IMR-90 (cell line): ENCODE data around the gene LMOD1.

ENCODE experiments used
- BHLHE40 ChIP-seq: fragments of 150-350 bp; IDR thresholded peaks from 2 replicates; pipeline ENCODE4 v1.6.1; 2016; ENCODE audit warnings: mild to moderate bottlenecking, low read depth, low read length
- CEBPB ChIP-seq: IDR thresholded peaks from 2 replicates; pipeline ENCODE4 v1.6.1; 2012; ENCODE audit warnings: low read depth, low read length, improper control_type of control experiment
- MAFK ChIP-seq: IDR thresholded peaks from 2 replicates; pipeline ENCODE4 v1.6.1; 2012; ENCODE audit warnings: low read depth, low read length, improper control_type of control experiment
- MAZ ChIP-seq: IDR thresholded peaks from 2 replicates; pipeline ENCODE4 v1.6.1; 2012; ENCODE audit warnings: low read depth, mild to moderate bottlenecking, low read length, improper control_type of control experiment, moderate library complexity, borderline replicate concordance
- MXI1 ChIP-seq: IDR thresholded peaks from 2 replicates; pipeline ENCODE4 v1.6.1; 2012; ENCODE audit warnings: low read depth, mild to moderate bottlenecking, low read length, moderate library complexity, borderline replicate concordance
- NFE2L2 ChIP-seq: fragments of 150-350 bp; IDR thresholded peaks from 2 replicates; pipeline ENCODE4 v1.6.1; 2016; ENCODE audit warnings: low read depth, mild to moderate bottlenecking, low read length
- POLR2A ChIP-seq: IDR thresholded peaks from 2 replicates; pipeline ENCODE4 v1.6.1; 2012; ENCODE audit warnings: mild to moderate bottlenecking, low read depth, low read length
- RAD21 ChIP-seq: IDR thresholded peaks from 2 replicates; pipeline ENCODE4 v1.6.1; 2012; ENCODE audit warnings: low read length, improper control_type of control experiment
- RFX5 ChIP-seq: IDR thresholded peaks from 2 replicates; pipeline ENCODE4 v1.8.0; 2012; ENCODE audit warnings: low read depth, mild to moderate bottlenecking, low read length, moderate library complexity
- SMC3 ChIP-seq: fragments of 150-350 bp; IDR thresholded peaks from 2 replicates; pipeline ENCODE4 v1.6.1; 2016; ENCODE audit warnings: low read depth, mild to moderate bottlenecking, antibody characterized with exemption, low read length, moderate library complexity
- TF ChIP-seq, protein P1 (sequence below): conservative IDR thresholded peaks from 2 replicates; pipeline ENCODE4 v1.5.1; 2012; ENCODE audit warnings: mild to moderate bottlenecking, low read depth, low read length, improper control_type of control experiment
- TF ChIP-seq, protein P2 (sequence below): fragments of 150-350 bp; IDR thresholded peaks from 2 replicates; pipeline ENCODE4 v1.6.1; 2017; ENCODE audit warnings: mild to moderate bottlenecking, antibody characterized with exemption, low read length, low read depth
- TF ChIP-seq, protein P3 (sequence below): fragments of 150-350 bp; IDR thresholded peaks from 2 replicates; pipeline ENCODE4 v1.6.1; 2016; ENCODE audit warnings: low read depth, mild to moderate bottlenecking, low read length, moderate library complexity, borderline replicate concordance

DNA sequence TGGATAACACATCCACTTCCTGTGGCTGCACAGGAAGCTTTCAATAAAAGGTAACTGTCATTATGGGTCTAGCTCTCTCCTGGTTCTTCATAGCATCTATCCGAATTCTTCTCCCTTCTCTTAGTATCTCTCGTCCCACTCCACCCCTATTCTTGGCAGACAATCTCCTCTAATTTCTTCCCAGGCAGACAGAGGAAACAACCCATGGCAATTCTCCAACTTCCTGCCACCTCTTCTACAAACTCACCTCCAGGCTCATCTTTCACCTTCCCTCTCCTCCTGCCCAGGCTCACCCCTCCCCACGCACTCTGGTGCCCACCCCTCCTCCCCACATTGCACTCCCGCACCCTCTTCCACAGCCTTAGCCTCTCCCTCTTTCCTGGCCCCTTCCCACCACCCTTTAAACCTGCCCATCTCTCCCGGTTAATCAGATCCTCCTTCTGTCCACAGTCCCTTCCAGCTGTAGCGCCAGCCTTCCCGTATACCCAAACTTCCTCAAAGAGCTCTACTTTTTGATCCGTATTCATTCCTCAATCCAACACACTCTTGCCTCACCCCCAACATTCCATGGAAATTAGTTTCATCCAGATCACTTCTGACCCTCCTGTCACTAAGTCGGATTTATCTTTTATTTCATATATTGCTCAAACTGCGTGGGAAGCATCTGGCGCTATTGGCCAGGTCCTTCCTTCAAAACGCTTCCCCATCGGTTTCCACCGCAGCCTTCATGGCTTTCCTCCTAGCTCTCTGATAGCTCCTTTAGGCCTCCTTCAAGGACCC is 31.7 kb downstream of the LMOD1 start:
- TF ChIP-seq, protein P1, sequence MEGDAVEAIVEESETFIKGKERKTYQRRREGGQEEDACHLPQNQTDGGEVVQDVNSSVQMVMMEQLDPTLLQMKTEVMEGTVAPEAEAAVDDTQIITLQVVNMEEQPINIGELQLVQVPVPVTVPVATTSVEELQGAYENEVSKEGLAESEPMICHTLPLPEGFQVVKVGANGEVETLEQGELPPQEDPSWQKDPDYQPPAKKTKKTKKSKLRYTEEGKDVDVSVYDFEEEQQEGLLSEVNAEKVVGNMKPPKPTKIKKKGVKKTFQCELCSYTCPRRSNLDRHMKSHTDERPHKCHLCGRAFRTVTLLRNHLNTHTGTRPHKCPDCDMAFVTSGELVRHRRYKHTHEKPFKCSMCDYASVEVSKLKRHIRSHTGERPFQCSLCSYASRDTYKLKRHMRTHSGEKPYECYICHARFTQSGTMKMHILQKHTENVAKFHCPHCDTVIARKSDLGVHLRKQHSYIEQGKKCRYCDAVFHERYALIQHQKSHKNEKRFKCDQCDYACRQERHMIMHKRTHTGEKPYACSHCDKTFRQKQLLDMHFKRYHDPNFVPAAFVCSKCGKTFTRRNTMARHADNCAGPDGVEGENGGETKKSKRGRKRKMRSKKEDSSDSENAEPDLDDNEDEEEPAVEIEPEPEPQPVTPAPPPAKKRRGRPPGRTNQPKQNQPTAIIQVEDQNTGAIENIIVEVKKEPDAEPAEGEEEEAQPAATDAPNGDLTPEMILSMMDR, result no peak
- TF ChIP-seq, protein P2, sequence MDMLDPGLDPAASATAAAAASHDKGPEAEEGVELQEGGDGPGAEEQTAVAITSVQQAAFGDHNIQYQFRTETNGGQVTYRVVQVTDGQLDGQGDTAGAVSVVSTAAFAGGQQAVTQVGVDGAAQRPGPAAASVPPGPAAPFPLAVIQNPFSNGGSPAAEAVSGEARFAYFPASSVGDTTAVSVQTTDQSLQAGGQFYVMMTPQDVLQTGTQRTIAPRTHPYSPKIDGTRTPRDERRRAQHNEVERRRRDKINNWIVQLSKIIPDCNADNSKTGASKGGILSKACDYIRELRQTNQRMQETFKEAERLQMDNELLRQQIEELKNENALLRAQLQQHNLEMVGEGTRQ, result no peak
- TF ChIP-seq CEBPB, result peak; percentile 34; the same call in 1 of the 2 replicates
- TF ChIP-seq POLR2A, result no peak
- TF ChIP-seq MXI1, result no peak
- TF ChIP-seq SMC3, result no peak
- TF ChIP-seq NFE2L2, result no peak
- TF ChIP-seq MAZ, result no peak
- TF ChIP-seq RFX5, result no peak
- TF ChIP-seq RAD21, result no peak
- TF ChIP-seq MAFK, result no peak
- TF ChIP-seq BHLHE40, result no peak
- TF ChIP-seq, protein P3, sequence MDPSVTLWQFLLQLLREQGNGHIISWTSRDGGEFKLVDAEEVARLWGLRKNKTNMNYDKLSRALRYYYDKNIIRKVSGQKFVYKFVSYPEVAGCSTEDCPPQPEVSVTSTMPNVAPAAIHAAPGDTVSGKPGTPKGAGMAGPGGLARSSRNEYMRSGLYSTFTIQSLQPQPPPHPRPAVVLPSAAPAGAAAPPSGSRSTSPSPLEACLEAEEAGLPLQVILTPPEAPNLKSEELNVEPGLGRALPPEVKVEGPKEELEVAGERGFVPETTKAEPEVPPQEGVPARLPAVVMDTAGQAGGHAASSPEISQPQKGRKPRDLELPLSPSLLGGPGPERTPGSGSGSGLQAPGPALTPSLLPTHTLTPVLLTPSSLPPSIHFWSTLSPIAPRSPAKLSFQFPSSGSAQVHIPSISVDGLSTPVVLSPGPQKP, result no peak
